ENCODE data around the gene ZNF846. TPM values are rescaled to one million over a fixed set of nuclear protein-coding genes. Genes with fewer than 3 reads are reported as not detected.

The ZNF846 gene
- total RNA-seq, 1 experiment from 2014 or later, result 3.9 TPM

DNA sequence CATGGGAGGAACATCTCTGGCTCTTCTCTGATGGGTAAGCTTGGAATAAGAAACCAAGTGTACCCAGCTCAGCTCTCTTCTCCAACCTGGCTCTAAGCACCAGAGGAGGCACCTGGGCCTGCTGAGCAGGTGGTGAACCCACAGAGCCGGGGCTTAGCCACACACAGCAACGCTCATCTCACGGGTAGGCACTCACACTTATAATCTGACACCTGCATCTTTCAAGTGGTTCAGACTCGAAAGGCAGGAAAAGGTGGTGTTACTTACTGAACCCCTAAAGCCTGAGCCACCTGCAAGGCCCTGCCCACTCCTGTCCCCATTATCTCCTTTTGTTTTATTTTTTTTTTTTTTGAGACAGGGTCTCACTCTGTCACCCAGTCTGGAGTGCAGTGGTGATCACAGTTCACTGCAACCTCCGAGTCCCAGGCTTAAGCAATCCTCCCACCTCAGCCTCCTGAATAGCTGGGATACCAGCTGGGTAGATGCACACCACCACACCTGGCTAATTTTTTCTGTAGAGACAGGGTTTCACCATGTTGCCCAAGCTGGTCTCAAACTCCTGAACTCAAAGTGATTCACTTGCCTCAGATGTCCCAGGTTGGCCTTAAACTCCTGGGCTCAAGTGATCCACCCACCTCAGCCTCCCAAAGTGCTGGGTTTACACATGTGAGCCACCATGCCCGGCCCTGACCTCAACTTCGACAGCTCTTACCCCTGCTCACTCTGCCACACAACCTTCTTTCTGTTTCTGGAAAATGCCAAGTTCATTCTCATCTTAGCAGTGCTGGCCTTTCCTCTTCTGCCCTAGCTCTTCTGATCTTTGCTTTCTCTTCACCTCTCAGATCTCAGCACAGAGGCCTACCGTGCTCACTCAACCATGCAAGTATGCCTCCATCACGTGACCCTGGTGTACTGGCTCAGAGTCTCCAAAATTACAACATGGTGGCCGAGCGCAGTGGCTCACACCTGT, 40.6 kb upstream of the ZNF846 start:
- Histone ChIP-seq H3K4me1 (ENCODE audit: insufficient read depth, low read length, poor library complexity, severe bottlenecking) (no peaks in the 10 kb centered on the region), H3K4me3 (ENCODE audit: low read depth, low read length, poor library complexity, severe bottlenecking) (no peak overlapping the region), H3K36me3 (ENCODE audit: insufficient read depth, low read length, poor library complexity, severe bottlenecking) (peaks cover 5% of the 10 kb centered on the region), H3K27ac (ENCODE audit: low read depth, low read length, poor library complexity, severe bottlenecking) (no peak overlapping the region), H3K27me3 (replicated peaks; ENCODE audit: insufficient read depth, low read depth, low read length, poor library complexity) (no peaks in the 10 kb centered on the region), H3K9me3 (ENCODE audit: low read depth, low read length, poor library complexity, severe bottlenecking) (no peaks in the 10 kb centered on the region)
- no TSS peak for BruUV-seq (replicated peaks)
- DNase-seq (ENCODE audit: low spot score), result no peak
- POLR2A ChIA-PET (ENCODE audit: low non-redundant PET), result interaction anchor here (0.5 kb wide), 1 partner anchor 25 kb away, joined by 5 read pairs; no protein-coding TSS in a partner anchor
- intact Hi-C loops (cut with micrococcal nuclease; ENCODE audit: unreplicated experiment), result no loop called here
- TF ChIP-seq EZH2 (IDR thresholded peaks at IDR 0.05; ENCODE audit: borderline replicate concordance, low read depth, low read length, poor library complexity, severe bottlenecking) (no peak), CTCF (conservative IDR thresholded peaks at IDR 0.05; ENCODE audit: low read depth, low read length) (no peak)
- CTCF ChIA-PET, result no interaction called here

- H3K4me1 ChIP-seq (ENCODE audit: insufficient read depth, low read length, poor library complexity, severe bottlenecking), result no peaks in the 10 kb centered on the region
- H3K9me3 ChIP-seq (ENCODE audit: low read depth, low read length, poor library complexity, severe bottlenecking), result no peaks in the 10 kb centered on the region
- no peaks in the 10 kb centered on the region for H3K27me3 ChIP-seq (replicated peaks; ENCODE audit: insufficient read depth, low read depth, low read length, poor library complexity)
- no TSS peak for BruUV-seq (replicated peaks)
- POLR2A ChIA-PET (ENCODE audit: low non-redundant PET), result no interaction called here
- TF ChIP-seq CTCF (conservative IDR thresholded peaks at IDR 0.05; ENCODE audit: low read depth, low read length), result no peak
- no peak for TF ChIP-seq EZH2 (IDR thresholded peaks at IDR 0.05; ENCODE audit: borderline replicate concordance, low read depth, low read length, poor library complexity, severe bottlenecking)
- intact Hi-C loops (cut with micrococcal nuclease; ENCODE audit: unreplicated experiment), result no loop called here
- H3K27ac ChIP-seq (ENCODE audit: low read depth, low read length, poor library complexity, severe bottlenecking), result no peak overlapping the region
- CTCF ChIA-PET, result interaction anchor here (0.5 kb wide), 1 partner anchor 41 kb away, joined by 3 read pairs; no protein-coding TSS in a partner anchor
- no peak for DNase-seq (ENCODE audit: low spot score)
- H3K36me3 ChIP-seq (ENCODE audit: insufficient read depth, low read length, poor library complexity, severe bottlenecking), result peaks cover 5% of the 10 kb centered on the region
- no peak overlapping the region for H3K4me3 ChIP-seq (ENCODE audit: low read depth, low read length, poor library complexity, severe bottlenecking)
Measured at GRCh38 chr19:9806803-9807202, 38.3 kb upstream of the ZNF846 start.

GRCh38 chr19:9801976-9802375, 33.4 kb upstream of the ZNF846 start:
- H3K4me1 ChIP-seq (ENCODE audit: insufficient read depth, low read length, poor library complexity, severe bottlenecking), result no peaks in the 10 kb centered on the region
- no TSS peak for BruUV-seq (replicated peaks)
- H3K9me3 ChIP-seq (ENCODE audit: low read depth, low read length, poor library complexity, severe bottlenecking), result no peaks in the 10 kb centered on the region
- H3K4me3 ChIP-seq (ENCODE audit: low read depth, low read length, poor library complexity, severe bottlenecking), result no peak overlapping the region
- H3K36me3 ChIP-seq (ENCODE audit: insufficient read depth, low read length, poor library complexity, severe bottlenecking), result no peaks in the 10 kb centered on the region
- no peak overlapping the region for H3K27ac ChIP-seq (ENCODE audit: low read depth, low read length, poor library complexity, severe bottlenecking)
- no peaks in the 10 kb centered on the region for H3K27me3 ChIP-seq (replicated peaks; ENCODE audit: insufficient read depth, low read depth, low read length, poor library complexity)
- intact Hi-C loops (cut with micrococcal nuclease; ENCODE audit: unreplicated experiment), result no loop called here
- TF ChIP-seq CTCF (conservative IDR thresholded peaks at IDR 0.05; ENCODE audit: low read depth, low read length) (no peak), EZH2 (IDR thresholded peaks at IDR 0.05; ENCODE audit: borderline replicate concordance, low read depth, low read length, poor library complexity, severe bottlenecking) (no peak)
- ChIA-PET POLR2A (ENCODE audit: low non-redundant PET) (no interaction called here), CTCF (no interaction called here)
- no peak for DNase-seq (ENCODE audit: low spot score)

All from A673 (cell line).